Activated CD4-positive, alpha-beta T cell treated with anti-CD3 and anti-CD28 coated beads, Interleukin-2, amount 10 ng/mL, durations not matched to agents 24 days and 14 days (primary cell): ENCODE results near the gene DAO. TPM values are rescaled to one million over a fixed set of nuclear protein-coding genes. Genes with fewer than 3 reads are reported as not detected.
A peak's percentile ranks its signal among the peaks of the same experiment; 100 is the strongest.

Source experiments
- DNase-seq: peaks from one replicate; pipeline ENCODE4 v3.0.0; 2022
- H3K27ac Mint-ChIP-seq: one replicate; pipeline ENCODE4 v1.8.0; 2022; ENCODE audit warnings: mild to moderate bottlenecking, mixed read lengths
- H3K27me3 Mint-ChIP-seq: one replicate; pipeline ENCODE4 v1.8.0; 2022; ENCODE audit warnings: mixed read lengths
- H3K36me3 Mint-ChIP-seq: one replicate; pipeline ENCODE4 v1.8.0; 2022; ENCODE audit warnings: low read depth, mild to moderate bottlenecking, mixed read lengths
- H3K4me1 Mint-ChIP-seq: one replicate; pipeline ENCODE4 v1.8.0; 2021; ENCODE audit warnings: mixed read lengths
- H3K4me3 Mint-ChIP-seq: one replicate; pipeline ENCODE4 v1.8.0; 2022; ENCODE audit warnings: mild to moderate bottlenecking, moderate library complexity, mixed read lengths
- H3K9me3 Mint-ChIP-seq: one replicate; pipeline ENCODE4 v1.8.0; 2021; ENCODE audit warnings: mixed read lengths
- intact Hi-C: fragments of 100-400 bp; cut with micrococcal nuclease; formaldehyde crosslinking; loops from one replicate; pipeline ENCODE4 v1.15.1; 2023
- total RNA-seq: library from RNA; stranded (reverse); gene quantifications from 2 replicates; pipeline ENCODE4 v1.2.3, GENCODE V29; 2022

The DAO gene
- total RNA-seq, 1 donor from 2014 or later, result not detected

DNA sequence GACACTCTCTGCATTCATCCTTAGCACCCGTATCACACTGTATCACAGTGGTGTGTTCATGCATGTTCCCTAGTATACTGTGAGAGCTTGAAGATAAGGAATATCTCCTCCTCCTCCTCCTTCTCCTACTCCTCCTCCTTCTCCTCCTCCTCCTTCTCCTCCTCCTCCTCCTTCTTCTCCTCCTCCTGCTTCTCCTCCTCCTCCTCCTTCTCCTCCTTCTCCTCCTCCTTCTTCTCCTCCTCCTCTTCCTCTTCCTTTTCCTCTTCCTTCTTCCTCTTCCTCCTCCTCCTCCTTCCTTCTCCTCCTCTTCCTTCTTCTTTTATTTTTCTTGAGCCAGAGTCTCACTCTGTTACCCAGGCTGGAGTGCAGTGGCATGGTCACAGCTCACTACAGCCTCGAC is 27.1 kb downstream of the DAO start:
- Mint-ChIP-seq H3K27ac (no peak overlapping the region), H3K36me3 (no peaks in the 10 kb centered on the region), H3K9me3 (no peaks in the 10 kb centered on the region), H3K27me3 (peaks cover 13% of the 10 kb centered on the region), H3K4me3 (no peak overlapping the region), H3K4me1 (no peaks in the 10 kb centered on the region)
- intact Hi-C loops, result no loop called here
- DNase-seq, result no peak

DNA sequence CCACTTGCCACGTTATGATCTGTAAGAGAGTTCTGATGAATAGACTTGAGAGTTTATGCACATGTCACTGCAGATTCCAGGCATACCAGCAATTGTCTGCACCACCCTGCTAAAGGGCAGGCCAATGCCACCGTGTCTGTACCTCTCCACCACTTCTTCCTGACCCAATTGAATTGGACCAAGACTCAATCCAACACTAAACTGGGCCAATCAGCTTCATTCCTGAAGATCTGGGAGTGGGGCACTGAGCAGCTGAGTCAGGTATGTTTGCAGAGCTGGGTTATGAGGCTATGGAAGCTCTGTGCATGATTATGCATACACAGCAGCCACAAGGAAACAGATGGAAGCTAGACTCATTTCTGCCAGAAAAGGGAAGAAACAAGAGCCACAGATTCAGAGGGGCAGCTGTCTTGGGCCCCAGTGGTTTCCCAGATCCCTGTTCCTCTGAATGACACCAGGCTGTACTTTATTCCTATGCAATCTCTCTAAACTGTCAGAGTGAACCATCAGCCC is 28.0 kb downstream of the DAO start:
- no peak overlapping the region for H3K27ac Mint-ChIP-seq
- DNase-seq, result no peak
- intact Hi-C loops, result no loop called here

DNA sequence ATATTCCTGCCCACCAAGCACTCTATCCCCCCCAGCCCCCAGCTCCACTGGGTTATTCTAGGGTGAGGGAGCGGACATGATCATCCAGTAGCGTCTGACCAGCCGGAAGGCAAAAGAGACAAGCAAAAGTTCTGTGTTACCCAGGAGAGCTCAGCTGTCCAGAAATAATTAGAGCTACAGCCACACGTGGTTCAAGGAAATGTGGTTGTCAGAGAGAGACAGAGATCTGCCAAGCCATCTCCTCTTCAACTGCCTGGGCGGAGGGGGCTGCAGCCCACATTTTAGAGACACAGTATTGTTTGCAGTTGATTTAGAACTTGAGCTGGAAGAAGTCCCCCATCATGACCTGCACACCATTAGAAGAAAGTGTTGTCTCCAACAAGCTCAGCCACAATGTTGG is 30.4 kb downstream of the DAO start:
- no peak for DNase-seq
- Mint-ChIP-seq H3K4me3 (no peak overlapping the region), H3K4me1 (no peaks in the 10 kb centered on the region), H3K9me3 (no peaks in the 10 kb centered on the region), H3K27ac (no peak overlapping the region), H3K36me3 (no peaks in the 10 kb centered on the region), H3K27me3 (peaks cover 13% of the 10 kb centered on the region)
- intact Hi-C loops, result no loop called here

More for the DNA sequence above, 28.0 kb downstream of the DAO start:
- H3K9me3 Mint-ChIP-seq, result no peaks in the 10 kb centered on the region
- H3K4me3 Mint-ChIP-seq, result no peak overlapping the region
- no peaks in the 10 kb centered on the region for H3K36me3 Mint-ChIP-seq
- no peaks in the 10 kb centered on the region for H3K4me1 Mint-ChIP-seq
- peaks cover 13% of the 10 kb centered on the region for H3K27me3 Mint-ChIP-seq

DNA sequence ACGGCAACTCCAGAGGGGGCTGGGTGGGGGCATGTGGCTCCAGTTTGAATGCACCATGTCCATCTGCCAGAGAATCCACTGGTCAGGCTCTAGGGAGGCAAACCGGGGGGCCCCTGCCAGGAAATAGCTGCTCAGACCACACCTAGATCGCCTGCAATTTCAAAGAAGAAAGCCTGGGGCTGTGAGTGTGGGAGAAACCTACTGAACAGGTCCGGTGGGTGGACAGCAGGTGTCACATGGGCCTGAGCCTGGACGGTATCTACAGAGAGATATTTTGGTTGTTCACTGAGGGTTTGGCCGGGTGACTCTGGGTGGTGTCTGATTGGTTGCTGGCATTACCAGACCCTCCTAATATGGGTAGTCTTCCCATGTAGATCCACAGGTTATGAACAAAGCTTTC is 32.0 kb downstream of the DAO start:
- no peak overlapping the region for H3K4me3 Mint-ChIP-seq
- H3K36me3 Mint-ChIP-seq, result no peaks in the 10 kb centered on the region

DNA sequence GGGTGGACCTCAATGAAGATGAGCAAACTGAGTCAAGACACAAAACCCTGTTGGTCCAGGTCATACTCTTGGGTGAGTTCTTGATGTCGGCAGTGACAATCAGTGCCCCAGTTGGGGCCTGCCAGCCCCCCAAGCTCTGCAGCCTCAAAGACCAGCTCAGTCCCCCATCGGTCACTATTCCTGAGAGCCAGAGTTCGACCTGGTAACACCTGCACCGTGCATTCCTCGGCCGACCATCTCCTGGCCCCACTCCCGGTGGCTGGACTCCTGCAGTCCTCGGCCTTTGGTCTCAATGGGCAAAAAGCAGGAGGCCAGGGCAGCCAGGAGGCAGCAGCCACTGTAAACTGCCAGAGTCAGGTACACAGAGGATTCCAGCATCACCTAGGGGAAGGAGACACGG is 32.5 kb downstream of the DAO start:
- H3K9me3 Mint-ChIP-seq, result no peaks in the 10 kb centered on the region
- no peak overlapping the region for H3K4me3 Mint-ChIP-seq
- no peaks in the 10 kb centered on the region for H3K36me3 Mint-ChIP-seq
- DNase-seq, result no peak
- no peak overlapping the region for H3K27ac Mint-ChIP-seq
- H3K4me1 Mint-ChIP-seq, result no peaks in the 10 kb centered on the region
- peaks cover 4% of the 10 kb centered on the region for H3K27me3 Mint-ChIP-seq
- intact Hi-C loops, result no loop called here

More for the DNA sequence above, 32.0 kb downstream of the DAO start:
- Mint-ChIP-seq H3K9me3 (no peaks in the 10 kb centered on the region), H3K27ac (no peak overlapping the region), H3K27me3 (peaks cover 8% of the 10 kb centered on the region), H3K4me1 (no peaks in the 10 kb centered on the region)
- no peak for DNase-seq
- intact Hi-C loops, result no loop called here

DNA sequence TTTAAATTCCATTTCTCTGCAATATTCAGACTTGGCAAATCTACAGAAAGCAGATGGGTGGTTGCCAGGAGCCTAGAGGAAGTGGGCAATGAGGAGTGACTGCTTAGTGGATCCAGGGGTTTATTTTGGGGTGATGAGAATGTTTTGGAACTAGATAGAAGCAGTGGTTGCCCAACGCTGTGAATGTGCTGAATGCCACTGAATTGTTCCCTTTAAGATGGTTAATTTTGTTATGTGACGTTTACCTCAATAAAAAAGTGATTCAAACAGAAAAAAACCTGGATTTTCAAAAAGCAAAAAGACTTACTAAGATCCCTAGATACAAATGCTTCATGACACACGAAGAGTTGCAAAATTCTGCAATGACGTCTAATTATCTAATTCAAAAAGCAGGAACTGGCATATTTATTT is 34.2 kb downstream of the DAO start:
- no peak for DNase-seq
- Mint-ChIP-seq H3K36me3 (no peaks in the 10 kb centered on the region), H3K27ac (no peak overlapping the region), H3K4me1 (no peaks in the 10 kb centered on the region), H3K27me3 (no peaks in the 10 kb centered on the region), H3K9me3 (no peaks in the 10 kb centered on the region), H3K4me3 (no peak overlapping the region)
- intact Hi-C loops, result no loop called here

DNA sequence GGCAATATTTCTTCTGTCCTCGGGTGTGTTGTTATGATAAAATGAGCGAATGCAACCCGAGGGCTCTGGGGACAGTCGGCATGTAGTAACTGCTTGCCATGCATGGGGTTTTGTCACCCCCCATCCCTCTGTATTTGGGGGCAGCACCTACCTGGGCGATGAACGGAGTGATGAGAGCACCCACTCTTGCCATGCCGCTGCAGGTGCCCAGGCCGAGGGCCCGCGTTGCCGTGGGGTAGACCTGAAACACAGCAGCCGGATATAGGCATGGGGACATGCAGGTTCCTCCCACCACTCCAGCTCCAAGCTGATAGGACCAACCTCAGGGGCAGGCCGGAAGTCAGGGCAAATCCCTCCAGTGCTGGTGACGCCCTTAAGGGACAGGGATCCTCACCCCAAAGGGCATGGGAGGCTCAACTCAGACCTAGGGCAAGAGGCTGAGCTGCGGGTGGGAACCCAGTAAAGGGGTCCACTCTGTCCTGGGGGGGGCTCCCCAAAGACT is 35.8 kb downstream of the DAO start:
- Mint-ChIP-seq H3K4me1 (no peaks in the 10 kb centered on the region), H3K36me3 (no peaks in the 10 kb centered on the region), H3K27ac (no peak overlapping the region), H3K4me3 (no peak overlapping the region), H3K27me3 (no peaks in the 10 kb centered on the region), H3K9me3 (peaks cover 3% of the 10 kb centered on the region)
- intact Hi-C loops, result no loop called here
- no peak for DNase-seq

DNA sequence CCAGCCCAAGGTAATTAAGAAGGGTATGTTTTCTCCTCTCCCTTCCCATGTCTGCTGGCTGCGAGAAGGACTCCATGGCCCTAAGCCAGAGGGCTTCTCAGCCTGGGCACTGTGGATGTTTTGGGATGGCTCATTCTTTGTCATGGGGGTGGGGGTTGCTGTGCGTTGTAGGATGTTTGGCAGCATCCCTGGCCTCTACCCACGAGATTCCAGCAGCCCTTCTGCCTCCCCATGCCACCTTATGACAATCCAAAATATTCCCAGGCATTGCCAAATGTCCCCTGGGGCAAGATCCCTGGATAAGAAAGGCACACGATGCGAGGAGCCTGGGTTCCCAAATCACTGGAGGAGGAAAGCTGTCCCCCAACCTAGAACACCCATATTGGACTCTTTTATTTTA is 36.4 kb downstream of the DAO start:
- Mint-ChIP-seq H3K4me1 (no peaks in the 10 kb centered on the region), H3K27ac (no peak overlapping the region), H3K27me3 (peaks cover 3% of the 10 kb centered on the region), H3K9me3 (peaks cover 3% of the 10 kb centered on the region), H3K4me3 (no peak overlapping the region), H3K36me3 (no peaks in the 10 kb centered on the region)
- DNase-seq, result no peak
- intact Hi-C loops, result no loop called here

DNA sequence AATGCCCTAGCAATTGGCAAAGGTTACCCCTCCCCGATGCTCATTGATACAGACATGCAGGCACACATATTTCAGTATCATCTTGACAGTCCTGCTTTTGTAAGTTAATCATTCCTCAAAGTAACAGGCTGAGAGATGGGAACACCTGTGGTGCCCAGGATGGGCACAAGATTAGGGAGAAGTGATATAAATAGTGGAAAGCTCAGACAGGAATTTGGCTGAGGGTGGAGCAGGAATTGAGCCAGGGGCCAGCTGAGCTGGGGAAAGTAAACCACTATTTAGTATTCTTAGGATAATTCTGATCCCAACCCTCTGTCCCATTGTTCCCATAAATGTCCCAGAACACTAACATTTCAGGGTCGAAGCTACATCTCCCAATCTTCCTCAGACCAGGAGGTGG is 38.3 kb downstream of the DAO start:
- no peaks in the 10 kb centered on the region for H3K4me1 Mint-ChIP-seq
- intact Hi-C loops, result no loop called here
- no peak for DNase-seq
- no peak overlapping the region for H3K4me3 Mint-ChIP-seq
- peaks cover 3% of the 10 kb centered on the region for H3K27me3 Mint-ChIP-seq
- no peaks in the 10 kb centered on the region for H3K36me3 Mint-ChIP-seq
- H3K27ac Mint-ChIP-seq, result no peak overlapping the region
- peaks cover 3% of the 10 kb centered on the region for H3K9me3 Mint-ChIP-seq

DNA sequence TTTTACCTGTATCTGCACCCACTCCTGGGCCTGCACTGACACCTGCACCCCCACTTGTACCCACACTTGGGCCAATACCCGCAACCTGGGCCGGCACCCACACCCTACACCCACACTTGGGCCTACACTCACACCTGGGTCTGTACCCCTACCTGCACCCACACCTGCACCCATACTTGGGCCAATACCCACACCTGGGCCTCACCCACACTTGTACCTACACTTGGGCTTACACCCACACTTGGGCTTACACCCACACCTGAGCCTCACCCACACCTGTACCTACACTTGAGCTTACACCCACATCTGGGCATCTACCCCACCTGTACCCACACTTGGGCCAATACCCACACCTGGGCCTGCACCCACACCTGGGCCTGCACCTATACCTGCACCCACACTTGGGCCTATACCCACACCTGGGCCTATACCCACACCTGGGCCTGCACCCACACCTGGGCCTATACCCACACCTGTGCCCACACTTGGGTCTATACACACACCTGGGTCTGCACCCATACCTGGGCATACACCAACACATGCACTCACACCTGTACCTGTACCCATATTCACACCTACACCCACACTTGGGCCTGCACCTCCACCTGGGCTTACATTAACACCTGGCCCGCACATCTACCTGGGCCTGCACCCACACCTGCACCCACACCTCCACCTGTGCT is 39.2 kb downstream of the DAO start:
- Mint-ChIP-seq H3K27me3 (peaks cover 3% of the 10 kb centered on the region), H3K36me3 (no peaks in the 10 kb centered on the region), H3K4me3 (no peak overlapping the region), H3K9me3 (peaks cover 3% of the 10 kb centered on the region), H3K27ac (peak overlapping the region; percentile 45), H3K4me1 (no peaks in the 10 kb centered on the region)
- DNase-seq, result no peak
- intact Hi-C loops, result no loop called here

DNA sequence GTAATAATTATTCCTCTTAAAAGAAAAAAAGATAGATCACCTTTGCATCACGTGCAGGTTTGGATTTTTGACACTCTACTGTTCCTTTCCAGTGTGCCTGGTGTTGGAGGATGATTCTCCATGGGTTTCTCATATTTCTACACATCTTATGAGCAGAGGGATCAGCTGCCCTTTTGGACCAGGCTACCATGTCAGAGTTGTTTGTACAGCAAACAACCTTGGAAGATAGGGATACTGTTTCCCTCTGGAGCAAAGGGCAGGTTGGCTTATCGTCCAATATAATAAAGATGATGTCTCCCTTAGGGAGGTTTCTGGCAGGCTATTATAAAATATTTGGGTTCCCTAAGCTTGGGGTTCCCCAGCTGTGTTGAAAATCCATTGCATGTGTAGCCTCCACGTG is 42.1 kb downstream of the DAO start:
- Mint-ChIP-seq H3K36me3 (no peaks in the 10 kb centered on the region), H3K4me3 (no peak overlapping the region), H3K27me3 (peaks cover 7% of the 10 kb centered on the region), H3K9me3 (peaks cover 14% of the 10 kb centered on the region), H3K27ac (no peak overlapping the region), H3K4me1 (no peaks in the 10 kb centered on the region)
- intact Hi-C loops, result no loop called here
- no peak for DNase-seq

DNA sequence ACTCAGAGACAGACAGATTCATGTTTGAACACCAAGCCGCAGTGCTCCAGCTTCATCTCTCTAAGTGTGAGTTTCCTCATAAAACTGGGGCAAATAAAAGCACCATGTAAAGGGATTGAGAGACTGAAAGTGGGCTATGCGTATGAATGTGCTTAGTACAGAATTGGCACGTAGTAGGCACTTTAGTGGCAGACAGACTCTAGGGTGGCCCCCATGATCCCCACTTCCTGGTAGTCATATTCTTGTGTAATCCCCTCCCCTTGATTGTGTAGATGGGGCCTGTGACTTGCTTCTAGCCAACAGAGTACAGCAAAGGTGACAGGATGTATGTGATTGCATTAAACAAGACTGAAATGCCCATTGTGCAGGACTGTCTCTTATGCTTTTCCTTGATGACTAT is 43.0 kb downstream of the DAO start:
- H3K4me3 Mint-ChIP-seq, result no peak overlapping the region
- peaks cover 7% of the 10 kb centered on the region for H3K27me3 Mint-ChIP-seq
- intact Hi-C loops, result no loop called here
- H3K27ac Mint-ChIP-seq, result no peak overlapping the region
- peaks cover 14% of the 10 kb centered on the region for H3K9me3 Mint-ChIP-seq
- no peaks in the 10 kb centered on the region for H3K4me1 Mint-ChIP-seq
- no peak for DNase-seq
- no peaks in the 10 kb centered on the region for H3K36me3 Mint-ChIP-seq

DNA sequence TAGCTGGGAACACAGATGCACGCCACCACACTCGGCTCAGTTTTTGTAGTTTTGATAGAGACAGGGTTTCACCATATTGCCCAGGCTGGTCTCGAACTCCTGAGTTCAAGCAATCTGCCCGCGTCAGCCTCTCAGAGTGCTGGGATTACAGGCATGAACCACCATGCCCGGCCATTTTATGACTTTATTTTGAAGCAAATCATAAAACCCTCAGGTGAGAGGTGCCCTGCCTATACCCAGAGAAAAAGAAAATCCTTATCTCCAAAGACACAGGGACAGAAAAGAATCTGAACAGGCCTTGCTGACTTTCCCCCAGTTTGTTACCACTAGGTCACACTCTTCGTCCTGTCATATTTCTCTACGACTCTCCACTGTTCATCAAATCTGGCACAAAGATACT is 48.8 kb downstream of the DAO start:
- no peak overlapping the region for H3K27ac Mint-ChIP-seq
- H3K4me1 Mint-ChIP-seq, result no peaks in the 10 kb centered on the region
- peaks cover 11% of the 10 kb centered on the region for H3K9me3 Mint-ChIP-seq
- no peaks in the 10 kb centered on the region for H3K36me3 Mint-ChIP-seq
- DNase-seq, result no peak
- peaks cover 11% of the 10 kb centered on the region for H3K27me3 Mint-ChIP-seq
- intact Hi-C loops, result no loop called here
- H3K4me3 Mint-ChIP-seq, result no peak overlapping the region

DNA sequence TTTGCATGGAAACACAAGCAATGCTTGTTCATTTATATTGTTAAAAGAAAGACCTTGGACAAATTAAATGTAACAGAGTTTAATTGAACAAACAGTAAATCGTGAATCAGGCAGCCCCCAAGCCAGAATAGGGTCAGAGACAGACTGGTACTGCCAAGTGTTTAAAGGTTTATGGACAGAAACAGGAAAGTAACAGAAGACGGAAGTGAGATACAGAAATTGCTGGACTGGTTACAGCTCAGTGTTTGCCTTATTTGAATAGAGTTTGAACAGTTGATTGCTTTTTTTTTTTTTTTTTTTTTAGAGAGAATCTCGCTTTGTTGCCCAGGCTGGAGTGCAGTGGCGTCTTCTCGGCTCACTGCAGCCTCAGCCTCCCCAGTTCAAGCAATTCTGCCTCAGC is 50.3 kb downstream of the DAO start:
- no peak overlapping the region for H3K27ac Mint-ChIP-seq
- intact Hi-C loops, result no loop called here
- no peaks in the 10 kb centered on the region for H3K36me3 Mint-ChIP-seq
- no peak overlapping the region for H3K4me3 Mint-ChIP-seq
- H3K27me3 Mint-ChIP-seq, result peaks cover 9% of the 10 kb centered on the region
- H3K4me1 Mint-ChIP-seq, result no peaks in the 10 kb centered on the region
- peaks cover 7% of the 10 kb centered on the region for H3K9me3 Mint-ChIP-seq
- no peak for DNase-seq

DNA sequence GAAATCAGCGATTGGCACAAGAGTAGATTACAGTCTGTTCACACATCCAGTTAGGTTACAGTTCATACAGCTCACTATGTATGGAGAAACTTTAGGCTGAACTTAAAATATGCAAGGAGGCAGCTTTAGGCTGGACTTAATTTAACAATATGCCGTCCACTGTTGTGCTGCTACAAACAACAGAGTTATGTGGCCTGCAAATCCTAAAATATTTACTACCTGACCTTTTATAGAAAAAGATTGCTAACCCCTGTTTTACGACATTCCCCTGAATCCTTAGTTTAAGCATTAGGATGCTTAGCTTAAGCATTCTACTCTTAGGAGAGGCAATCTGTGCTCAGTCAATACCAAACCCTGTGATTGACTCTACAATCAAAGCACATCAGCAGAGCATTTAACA is 50.9 kb downstream of the DAO start:
- no peaks in the 10 kb centered on the region for H3K4me1 Mint-ChIP-seq
- no peaks in the 10 kb centered on the region for H3K36me3 Mint-ChIP-seq
- H3K4me3 Mint-ChIP-seq, result no peak overlapping the region
- H3K9me3 Mint-ChIP-seq, result peaks cover under 1% of the 10 kb centered on the region
- intact Hi-C loops, result no loop called here
- H3K27me3 Mint-ChIP-seq, result peaks cover 7% of the 10 kb centered on the region
- DNase-seq, result no peak
- no peak overlapping the region for H3K27ac Mint-ChIP-seq
